ENCODE results near the gene PIP4K2C. TPM values are rescaled to one million over a fixed set of nuclear protein-coding genes. Genes with fewer than 3 reads are reported as not detected.
"Not testable (repeated sequence)": the region's sequence is repeated elsewhere in the genome, so short reads cannot be mapped to it uniquely, and the experiment has no call there.

The PIP4K2C gene
- total and polyA plus RNA-seq, 2 of the 4 experiments (the other 2 are of a cell fraction) = 12.5 to 23.1 TPM

DNA sequence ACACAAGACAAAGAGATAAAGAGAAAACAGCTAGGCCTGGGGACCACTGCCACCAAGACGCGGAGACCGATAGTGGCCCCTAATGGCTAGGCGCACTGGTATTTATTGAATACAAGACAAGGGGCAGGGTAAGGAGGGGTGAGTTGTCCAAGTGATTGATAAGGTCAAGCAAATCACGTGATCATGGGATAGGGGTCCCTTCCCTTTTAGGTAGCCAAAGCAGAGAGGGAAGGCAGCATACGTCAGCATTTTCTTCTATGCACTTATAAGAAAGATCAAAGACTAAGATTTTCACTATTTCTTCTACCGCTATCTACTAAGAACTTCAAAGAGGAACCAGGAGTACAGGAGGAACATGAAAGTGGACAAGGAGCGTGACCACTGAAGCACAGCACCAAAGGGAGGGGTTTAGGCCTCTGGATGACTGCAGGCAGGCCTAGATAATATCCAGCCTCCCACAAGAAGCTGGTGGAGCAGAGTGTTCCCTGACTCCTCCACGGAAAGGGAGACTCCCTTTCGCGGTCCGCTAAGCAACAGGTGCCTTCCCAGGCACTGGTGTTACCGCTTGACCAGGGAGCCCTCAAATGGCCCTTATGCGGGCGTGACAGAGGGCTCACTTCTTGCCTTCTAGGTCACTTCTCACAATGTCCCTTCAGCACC, 1.9 kb upstream of the PIP4K2C start:
- WGBS, 2 experiments (ENCODE audit: extremely low coverage in 2 of 2, insufficient read length in 1 of 2) = 57% methylated on average over 3 of the region's 15 CpGs; no CpG with 5 or more reads in 1 of the 2 experiments
- Histone ChIP-seq H3K79me1 (ENCODE audit: low read depth in 1 of 2, low read length in 2 of 2) (peaks cover 15 to 25% of the 10 kb centered on the region in 2 experiments; a peak in 3 of 4 replicates), H3K27me3 (ENCODE audit: control insufficient read depth, insufficient read depth, low read length) (peaks cover 27% of the 10 kb centered on the region), H3K9me1 (ENCODE audit: insufficient read depth, low read length) (peaks cover 11% of the 10 kb centered on the region)
- H4K20me1 ChIP-seq (ENCODE audit: insufficient read depth, low read length); H3K23ac ChIP-seq (ENCODE audit: low read depth, low read length); ATAC-seq (ENCODE audit: low read depth); H4K5ac ChIP-seq (ENCODE audit: low read depth, low read length); H2AFZ ChIP-seq (replicated peaks; ENCODE audit: low read length, poor library complexity); H2AK5ac ChIP-seq (ENCODE audit: low read depth, low read length); POLR2A ChIA-PET (ENCODE audit: unreplicated experiment); H3K4me3 ChIP-seq (ENCODE audit: insufficient read depth, low read depth, low read length); BruUV-seq (replicated peaks); H2BK120ac ChIP-seq (ENCODE audit: low read depth, low read length); H3K27ac ChIP-seq (ENCODE audit: insufficient read depth, low read length); H3K4ac ChIP-seq (ENCODE audit: low read depth, low read length); H2BK5ac ChIP-seq (ENCODE audit: low read depth, low read length, poor library complexity, severe bottlenecking); H4K91ac ChIP-seq (ENCODE audit: insufficient read depth, low read depth, low read length); H3K56ac ChIP-seq (ENCODE audit: extremely low read depth, insufficient read depth, low read length); H3K4me1 ChIP-seq (ENCODE audit: control insufficient read depth, insufficient read depth, low read length); H3K14ac ChIP-seq (replicated peaks; ENCODE audit: low read depth, low read length); H3K18ac ChIP-seq (ENCODE audit: low read depth, low read length); H3K9ac ChIP-seq (ENCODE audit: low read depth, low read length); H3K36me3 ChIP-seq (ENCODE audit: control insufficient read depth, insufficient read depth, low read length); DNase-seq; dilution Hi-C loops (cut with HindIII; ENCODE audit: low sequenced_read_pairs, unreplicated experiment); H2BK20ac ChIP-seq (ENCODE audit: low read depth, low read length); H3K9me3 ChIP-seq (ENCODE audit: control insufficient read depth, insufficient read depth, low read length); H3K4me2 ChIP-seq (ENCODE audit: low read depth, low read length); H2BK15ac ChIP-seq (ENCODE audit: low read depth, low read length); H4K8ac ChIP-seq (ENCODE audit: low read depth in 2 of 2, low read length in 2 of 2); H2AK9ac ChIP-seq (replicated peaks; ENCODE audit: low read depth, low read length, poor library complexity); intact Hi-C loops (cut with micrococcal nuclease); CTCF ChIA-PET: not testable (repeated sequence)
- in situ Hi-C loops (cut with MboI; ENCODE audit: low sequenced_read_pairs) = loop anchor here (10.0 kb wide), 1 partner anchor 146 kb away; the partner anchor contains the start of gene AGAP2

Data from IMR-90 (cell line).